BE2C (cell line): ENCODE measurements around the gene LHFPL6.

ENCODE experiments used
- DNase-seq: peaks from one replicate; pipeline ENCODE4 v3.0.0-alpha.2; 2020
- H3K27me3 ChIP-seq: fragments of 250-450 bp; sonication (Bioruptor Pico); 2 replicates; pipeline ENCODE4 v1.5.1; 2020; ENCODE audit warnings: mild to moderate bottlenecking
- H3K36me3 ChIP-seq: fragments of 250-450 bp; sonication (Bioruptor Pico); 2 replicates; pipeline ENCODE4 v1.5.1; 2020; ENCODE audit warnings: mild to moderate bottlenecking
- H3K4me1 ChIP-seq: fragments of 250-450 bp; sonication (Bioruptor Pico); 2 replicates; pipeline ENCODE4 v1.5.1; 2020
- H3K4me3 ChIP-seq: 2 replicates; pipeline ENCODE4 v1.5.1; 2011; ENCODE audit warnings: low read depth, low read length
- H3K9me3 ChIP-seq: fragments of 250-450 bp; sonication (Bioruptor Pico); 2 replicates; pipeline ENCODE4 v1.5.1; 2020
- CTCF ChIP-seq: IDR thresholded peaks from 2 replicates; pipeline ENCODE4 v1.5.1; 2012; ENCODE audit warnings: mild to moderate bottlenecking, low read depth, low read length

The LHFPL6 gene

GRCh38 chr13:39410096-39410901 is 192.7 kb downstream of the LHFPL6 start:
- H3K4me1 ChIP-seq = no peaks in the 10 kb centered on the region
- H3K4me3 ChIP-seq = no peak overlapping the region

GRCh38 chr13:39408512-39408911 is 194.5 kb downstream of the LHFPL6 start:
- H3K4me1 ChIP-seq = no peaks in the 10 kb centered on the region
- no peaks in the 10 kb centered on the region for H3K9me3 ChIP-seq
- peaks cover 16% of the 10 kb centered on the region for H3K27me3 ChIP-seq
- no peak for TF ChIP-seq CTCF
- H3K4me3 ChIP-seq = no peak overlapping the region
- DNase-seq = no peak
- no peaks in the 10 kb centered on the region for H3K36me3 ChIP-seq

More at GRCh38 chr13:39410096-39410901, 192.7 kb downstream of the LHFPL6 start:
- Histone ChIP-seq H3K9me3 (no peaks in the 10 kb centered on the region), H3K36me3 (no peaks in the 10 kb centered on the region), H3K27me3 (peaks cover 16% of the 10 kb centered on the region)
- no peak for TF ChIP-seq CTCF
- no peak for DNase-seq

- DNase-seq = no peak
- Histone ChIP-seq H3K9me3 (no peaks in the 10 kb centered on the region), H3K4me1 (no peaks in the 10 kb centered on the region), H3K36me3 (no peaks in the 10 kb centered on the region), H3K4me3 (no peak overlapping the region), H3K27me3 (peaks cover 16% of the 10 kb centered on the region)
- no peak for TF ChIP-seq CTCF
These were observed 195.2 kb downstream of the LHFPL6 start for GRCh38 chr13:39407786-39408185.

- Histone ChIP-seq H3K4me1 (no peaks in the 10 kb centered on the region), H3K36me3 (no peaks in the 10 kb centered on the region), H3K9me3 (no peaks in the 10 kb centered on the region), H3K27me3 (peaks cover 13% of the 10 kb centered on the region), H3K4me3 (no peak overlapping the region)
- no peak for DNase-seq
- TF ChIP-seq CTCF = no peak
These were observed 195.9 kb downstream of the LHFPL6 start for GRCh38 chr13:39407138-39407537.

GRCh38 chr13:39406688-39407087 is 196.3 kb downstream of the LHFPL6 start:
- H3K4me3 ChIP-seq = no peak overlapping the region
- TF ChIP-seq CTCF = no peak
- no peaks in the 10 kb centered on the region for H3K4me1 ChIP-seq
- H3K27me3 ChIP-seq = peaks cover 8% of the 10 kb centered on the region
- no peaks in the 10 kb centered on the region for H3K9me3 ChIP-seq
- no peak for DNase-seq
- no peaks in the 10 kb centered on the region for H3K36me3 ChIP-seq

GRCh38 chr13:39405596-39406205 is 197.3 kb downstream of the LHFPL6 start:
- no peak for DNase-seq
- TF ChIP-seq CTCF = no peak
- Histone ChIP-seq H3K9me3 (no peaks in the 10 kb centered on the region), H3K36me3 (no peaks in the 10 kb centered on the region), H3K4me1 (no peaks in the 10 kb centered on the region), H3K27me3 (no peaks in the 10 kb centered on the region; the same call in 1 of the 2 replicates), H3K4me3 (no peak overlapping the region)
